DND-41 (cell line): Measurements from ENCODE around the gene TYSND1.

Source experiments
- CTCF ChIP-seq: IDR thresholded peaks from 2 replicates; pipeline ENCODE4 v1.5.1; 2012; ENCODE audit warnings: borderline replicate concordance, low read length, moderate library complexity, mild to moderate bottlenecking; ENCODE audit not compliant: poor library complexity, severe bottlenecking; ENCODE audit errors: extremely low read depth
- EZH2 ChIP-seq: IDR thresholded peaks from 3 replicates; pipeline ENCODE4 v1.6.1; 2012; ENCODE audit warnings: borderline replicate concordance, low read depth, mild to moderate bottlenecking, moderate library complexity, low read length, inconsistent platforms; ENCODE audit not compliant: severe bottlenecking

DNA sequence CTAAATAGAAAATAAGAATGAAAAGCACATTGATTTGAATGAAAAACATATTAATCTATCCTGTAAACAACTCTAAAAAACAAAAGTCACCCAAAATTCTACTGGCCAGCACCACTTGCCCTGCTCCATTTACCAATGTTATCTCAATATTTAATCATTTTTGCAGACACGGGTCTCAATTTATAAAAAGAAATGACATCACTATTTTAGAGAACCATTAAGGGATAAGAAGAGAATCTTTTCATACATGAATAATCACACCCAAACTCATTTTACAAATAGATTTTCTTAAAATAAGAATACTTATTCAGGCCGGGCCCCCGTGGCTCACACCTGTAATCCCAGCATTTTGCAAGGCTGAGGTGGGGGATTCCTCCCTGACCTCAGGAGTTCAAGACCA lies 19.9 kb upstream of the TYSND1 start:
- TF ChIP-seq EZH2 (no peak), CTCF (no peak)
